Ovary (tissue), 9 donors: Measurements from ENCODE around the gene CPED1. TPM values are rescaled to one million over a fixed set of nuclear protein-coding genes. Genes with fewer than 3 reads are reported as not detected.

ENCODE experiments used
- DNase-seq, 5 donors: peaks; one replicate each; pipeline ENCODE4 v3.0.0-alpha.2; 2019 to 2020
- H3K27ac ChIP-seq, 2 donors: fragments of 200-600 bp; one replicate each; pipeline versions ENCODE4 v1.5.1 to v1.8.0; 2019 to 2022
- H3K27me3 ChIP-seq: fragments of 200-600 bp; one replicate; pipeline ENCODE4 v1.8.0; 2022
- H3K36me3 ChIP-seq: fragments of 200-600 bp; sonication (generic); one replicate; pipeline ENCODE4 v1.5.1; 2019
- H3K4me1 ChIP-seq: one replicate; pipeline ENCODE4 v1.8.1; 2013; ENCODE audit warnings: mild to moderate bottlenecking, moderate library complexity; ENCODE audit not compliant: insufficient read depth
- H3K4me3 ChIP-seq: fragments of 200-600 bp; sonication (generic); one replicate; pipeline ENCODE4 v1.5.1; 2017
- H3K9me3 ChIP-seq, 2 donors: fragments of 200-600 bp in 1 of 2; sonication (generic) in 1 of 2; one replicate each; pipeline versions ENCODE4 v1.5.1 to v1.8.1; 2013 to 2019; ENCODE audit warnings: mild to moderate bottlenecking in 1 of 2, moderate library complexity in 1 of 2
- EP300 ChIP-seq: sonication (generic); formaldehyde crosslinking; IDR thresholded peaks from one replicate; pipeline ENCODE4 v1.6.1; 2017; ENCODE audit warnings: antibody characterized with exemption
- POLR2A ChIP-seq: fragments of 450-650 bp; IDR thresholded peaks from one replicate; pipeline ENCODE4 v1.6.1; 2017; ENCODE audit warnings: antibody characterized with exemption, mild to moderate bottlenecking, moderate library complexity
- WGBS, 3 donors: extraction: QIAGEN DNeasy Blood & Tissue Kit in 1 of 3; methylation state at CpG; one replicate each; pipeline versions ENCODE4 v1.1.5 to v1.1.7; 2013 to 2017; 5-methylcytosine and 5-hydroxymethylcytosine counted together
- intact Hi-C, 4 donors: fragments of 100-400 bp; cut with DNase I; formaldehyde crosslinking; loops; one replicate each; pipeline versions ENCODE4 v1.11.0 to v1.15.1; 2022 to 2023
- polyA plus RNA-seq, 2 donors: library from polyadenylated mRNA; stranded (reverse); fragments of 200-250 nt in 1 of 2; fragments of 350-450 nt in 1 of 2; fragmentation: Illumina TruSeq in 1 of 2; extraction: RNeasy Lipid Tissue Mini Kit (QIAGEN cat#74804) in 1 of 2; gene quantifications; one replicate each; pipeline ENCODE4 v1.2.3, GENCODE V29; 2013 to 2014
- total RNA-seq, 7 donors: library from RNA; depleted of rRNA in 2 of 7; stranded (reverse); fragments of >200 nt in 2 of 7; fragmentation: NEBNext Ultra II Directional in 3 of 7; extraction: Animal tissue kit (Norgen Biotek cat#: 25700) in 3 of 7; gene quantifications; one replicate each; pipeline versions ENCODE4 v1.1.0 to v1.2.4, GENCODE V29; 2016 to 2023
- TF ChIP-seq, protein P1 (sequence below), 3 donors: fragments of 450-650 bp in 2 of 3; fragments of 200-600 bp in 1 of 3; IDR thresholded peaks; one replicate each; pipeline versions ENCODE4 v1.5.1 to v1.8.0; 2016 to 2022; ENCODE audit warnings: antibody characterized with exemption in 3 of 3, mild to moderate bottlenecking in 1 of 3
- donor health status: DM: no; HTN: no; CAD: no; lungs with moderate emphysema.
- donor health status: DM: no; HTN: no; CAD: no.
- donor health status: Bipolar disorder and iron deficiency.
- donor health status: DM: yes; HTN: yes; CAD: no.
- donor health status: DM: no; HTN: no; CAD: no.
- donor health status: DM: yes; HTN: yes; CAD: no.

CPED1 gene
- total and polyA plus RNA-seq, 9 donors: 42.1 to 127 (median 88.8) TPM

DNA sequence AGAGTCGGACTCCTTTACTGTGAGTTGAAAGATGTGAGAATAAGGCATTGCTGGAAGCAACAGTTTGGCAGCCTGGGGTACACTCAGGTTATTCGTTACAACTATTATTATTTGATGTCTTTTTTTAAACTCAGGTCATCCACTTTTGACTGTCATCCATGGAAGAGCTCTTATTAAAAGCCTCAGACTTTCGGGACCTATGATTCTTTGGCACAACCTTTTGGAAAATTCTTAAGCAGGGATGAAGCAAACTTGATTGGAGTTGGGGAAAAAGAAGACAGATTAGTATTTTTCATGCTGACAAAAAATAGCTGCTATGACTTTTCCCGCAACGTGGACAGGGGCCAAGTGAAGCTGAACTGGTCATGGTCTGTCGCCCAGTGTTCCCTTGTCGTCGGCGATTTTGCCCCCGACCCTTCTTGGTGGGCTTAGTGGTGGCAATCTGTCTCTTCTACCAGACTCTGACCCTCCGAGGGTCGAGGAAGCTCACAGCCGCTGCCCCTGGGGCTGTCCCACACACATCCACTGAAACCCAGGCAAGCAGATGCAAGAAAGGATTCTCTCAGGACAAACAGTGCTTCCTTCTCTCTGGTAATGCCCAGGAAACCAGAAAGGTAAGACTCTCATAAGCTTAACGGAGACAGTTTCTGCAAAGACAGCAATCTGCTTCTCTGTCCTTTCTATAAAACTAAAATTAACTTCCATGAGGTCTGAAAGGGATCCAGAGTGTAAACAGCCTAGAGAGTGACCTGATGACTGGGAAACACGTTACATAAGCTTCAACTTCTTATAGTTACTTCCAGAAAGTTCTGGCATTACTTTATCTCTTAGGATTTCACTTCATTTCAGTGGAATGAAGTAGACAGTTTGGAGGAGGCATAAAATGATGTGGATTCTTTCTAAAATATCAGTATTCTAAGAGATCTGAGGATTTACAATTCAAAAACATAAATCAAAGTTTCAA lies 1.0 kb downstream of the CPED1 start:
- intact Hi-C loops: loop anchor here (2.0 to 5.0 kb wide), 4 partner anchors 88 to 113 kb away; no protein-coding TSS in a partner anchor
- Histone ChIP-seq H3K4me3 (peak overlapping the region; percentile 43), H3K9me3 (no peaks in the 10 kb centered on the region), H3K36me3 (no peaks in the 10 kb centered on the region), H3K27me3 (no peaks in the 10 kb centered on the region), H3K27ac (peak overlapping the region; percentile 79 to 87), H3K4me1 (peaks cover 6% of the 10 kb centered on the region)
- WGBS, 3 donors: 1 to 5% (median 3%) methylated on average over 15 of the region's 15 CpGs
- TF ChIP-seq, protein P1, sequence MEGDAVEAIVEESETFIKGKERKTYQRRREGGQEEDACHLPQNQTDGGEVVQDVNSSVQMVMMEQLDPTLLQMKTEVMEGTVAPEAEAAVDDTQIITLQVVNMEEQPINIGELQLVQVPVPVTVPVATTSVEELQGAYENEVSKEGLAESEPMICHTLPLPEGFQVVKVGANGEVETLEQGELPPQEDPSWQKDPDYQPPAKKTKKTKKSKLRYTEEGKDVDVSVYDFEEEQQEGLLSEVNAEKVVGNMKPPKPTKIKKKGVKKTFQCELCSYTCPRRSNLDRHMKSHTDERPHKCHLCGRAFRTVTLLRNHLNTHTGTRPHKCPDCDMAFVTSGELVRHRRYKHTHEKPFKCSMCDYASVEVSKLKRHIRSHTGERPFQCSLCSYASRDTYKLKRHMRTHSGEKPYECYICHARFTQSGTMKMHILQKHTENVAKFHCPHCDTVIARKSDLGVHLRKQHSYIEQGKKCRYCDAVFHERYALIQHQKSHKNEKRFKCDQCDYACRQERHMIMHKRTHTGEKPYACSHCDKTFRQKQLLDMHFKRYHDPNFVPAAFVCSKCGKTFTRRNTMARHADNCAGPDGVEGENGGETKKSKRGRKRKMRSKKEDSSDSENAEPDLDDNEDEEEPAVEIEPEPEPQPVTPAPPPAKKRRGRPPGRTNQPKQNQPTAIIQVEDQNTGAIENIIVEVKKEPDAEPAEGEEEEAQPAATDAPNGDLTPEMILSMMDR (IDR thresholded peaks at IDR 0.05): no peak
- TF ChIP-seq EP300: no peak
- TF ChIP-seq POLR2A: no peak
- DNase-seq: peak; percentile 37 to 72 (median 48)

DNA sequence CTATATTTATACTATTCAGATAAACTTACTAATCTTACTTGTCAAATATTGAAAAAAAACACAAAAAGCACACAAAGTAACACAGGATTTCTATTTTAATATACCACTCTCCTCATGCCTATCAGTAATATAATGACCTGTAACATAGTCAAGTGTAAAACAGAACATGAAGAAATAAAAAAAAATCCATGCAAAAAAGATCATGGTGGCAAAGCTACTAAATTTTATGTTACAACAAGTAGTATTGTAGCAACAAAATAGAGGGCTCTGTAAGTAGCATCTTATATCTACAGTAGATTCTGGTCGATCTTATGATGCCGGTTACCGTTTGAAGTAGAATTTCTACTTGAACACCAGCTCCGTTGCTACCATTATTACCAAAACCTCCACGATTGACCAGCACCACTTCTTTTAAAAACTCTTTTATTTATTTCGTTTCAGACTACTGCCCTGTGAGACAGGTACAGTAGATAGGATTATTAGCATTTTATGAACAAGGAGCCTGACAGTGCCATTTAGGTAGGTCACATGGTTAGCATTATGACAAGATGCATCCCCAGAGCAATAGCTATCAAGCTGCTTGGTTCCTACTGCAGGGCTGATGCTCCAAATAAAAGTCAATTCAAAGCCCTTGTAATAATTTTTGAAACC lies 2.1 kb downstream of the CPED1 start:
- WGBS, 3 donors: 7 to 21% (median 12%) methylated on average over 6 of the region's 6 CpGs
- intact Hi-C loops: no loop called here
- TF ChIP-seq, protein P1 (IDR thresholded peaks at IDR 0.05): no peak
- no peak for TF ChIP-seq EP300
- TF ChIP-seq POLR2A: no peak
- no peaks in the 10 kb centered on the region for H3K9me3 ChIP-seq
- peak overlapping the region; percentile 79 to 87 for H3K27ac ChIP-seq
- peaks cover 10% of the 10 kb centered on the region for H3K4me1 ChIP-seq
- DNase-seq: no peak
- no peaks in the 10 kb centered on the region for H3K36me3 ChIP-seq
- H3K4me3 ChIP-seq: peak overlapping the region; percentile 43
- no peaks in the 10 kb centered on the region for H3K27me3 ChIP-seq

DNA sequence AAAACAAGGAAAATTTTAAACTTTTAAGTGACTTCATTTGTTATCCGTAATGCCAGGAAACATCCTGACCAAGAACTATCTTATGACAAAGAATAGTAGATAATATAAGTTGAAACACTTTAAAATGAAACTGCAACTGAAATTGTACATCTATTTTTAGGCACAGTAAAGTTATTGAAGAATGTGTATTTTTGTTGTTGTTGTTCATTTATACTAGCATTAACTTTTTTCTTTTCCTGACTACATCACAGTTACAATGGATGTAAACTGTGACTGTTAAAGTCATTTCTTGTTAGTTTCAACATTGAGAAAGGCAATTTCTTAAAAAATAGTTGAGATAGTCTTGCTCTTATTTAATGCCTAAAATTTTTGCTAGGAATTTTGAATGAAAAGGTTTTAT lies 2.6 kb downstream of the CPED1 start:
- peak overlapping the region; percentile 43 for H3K4me3 ChIP-seq
- TF ChIP-seq POLR2A (no peak), EP300 (no peak)
- TF ChIP-seq, protein P1 (IDR thresholded peaks at IDR 0.05): no peak
- peak overlapping the region in 1 of 2 donors; percentile 79 for H3K27ac ChIP-seq
- no peak for DNase-seq
- no peaks in the 10 kb centered on the region for H3K36me3 ChIP-seq
- H3K9me3 ChIP-seq: no peaks in the 10 kb centered on the region
- intact Hi-C loops: no loop called here
- no peaks in the 10 kb centered on the region for H3K27me3 ChIP-seq
- WGBS, 3 donors: 11 to 14% (median 11%) methylated on average over 1 of the region's 1 CpG
- H3K4me1 ChIP-seq: peaks cover 10% of the 10 kb centered on the region

DNA sequence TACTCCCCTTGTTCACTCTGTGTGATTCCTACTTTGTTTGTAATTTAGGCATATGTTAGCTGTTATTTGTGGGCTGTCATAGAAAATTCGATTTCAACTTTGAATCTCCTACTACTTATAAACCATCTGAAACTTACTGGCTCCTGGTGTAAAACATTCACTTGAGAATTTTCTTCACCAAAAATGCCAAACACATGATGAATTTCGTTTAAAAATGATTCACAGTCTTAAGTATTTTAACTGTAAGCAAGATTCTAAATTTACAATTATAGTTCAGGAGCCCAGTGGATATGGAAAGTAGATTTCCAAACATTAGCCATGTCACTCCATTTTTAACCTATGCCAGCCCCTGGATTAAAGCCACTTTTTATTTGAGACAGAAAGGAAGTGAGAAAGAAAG lies 3.1 kb downstream of the CPED1 start:
- DNase-seq: no peak
- H3K27me3 ChIP-seq: no peaks in the 10 kb centered on the region
- TF ChIP-seq POLR2A (no peak), EP300 (no peak)
- TF ChIP-seq, protein P1 (IDR thresholded peaks at IDR 0.05): no peak
- H3K4me3 ChIP-seq: peak overlapping the region; percentile 43
- H3K9me3 ChIP-seq: no peaks in the 10 kb centered on the region
- H3K27ac ChIP-seq: peak overlapping the region in 1 of 2 donors; percentile 79
- peaks cover 10% of the 10 kb centered on the region for H3K4me1 ChIP-seq
- intact Hi-C loops: no loop called here
- no peaks in the 10 kb centered on the region for H3K36me3 ChIP-seq
- WGBS, 3 donors: 5 to 9% (median 7%) methylated on average over 2 of the region's 2 CpGs
